T-helper 17 cell (primary cell): ENCODE data around the gene GID4. TPM values are rescaled to one million over a fixed set of nuclear protein-coding genes. Genes with fewer than 3 reads are reported as not detected.

Experiments used
- ATAC-seq: fragments of 150-1000 bp; cut with Tn5 transposase; 2 replicates; pipeline ENCODE4 v1.10.0; 2021; ENCODE audit warnings: mild to moderate bottlenecking, moderate library complexity
- DNase-seq, 3 donors: peaks; one replicate each; pipeline versions ENCODE4 v3.0.0 to v3.0.0-alpha.2; 2020 to 2021
- H3K9me3 ChIP-seq: one replicate; pipeline ENCODE4 v1.7.0; 2013; ENCODE audit warnings: low read length, mild to moderate bottlenecking; ENCODE audit not compliant: control insufficient read depth, poor library complexity, severe bottlenecking
- H3K27ac Mint-ChIP-seq: one replicate; pipeline ENCODE4 v1.8.0; 2022; ENCODE audit warnings: mild to moderate bottlenecking, moderate library complexity, mixed read lengths
- H3K27me3 Mint-ChIP-seq: one replicate; pipeline ENCODE4 v1.8.0; 2022; ENCODE audit warnings: mixed read lengths
- H3K36me3 Mint-ChIP-seq: one replicate; pipeline ENCODE4 v1.8.0; 2022; ENCODE audit warnings: low read depth, mixed read lengths
- H3K4me1 Mint-ChIP-seq: one replicate; pipeline ENCODE4 v1.8.0; 2022; ENCODE audit warnings: mild to moderate bottlenecking, mixed read lengths
- H3K4me3 Mint-ChIP-seq: one replicate; pipeline ENCODE4 v1.8.0; 2022; ENCODE audit warnings: mild to moderate bottlenecking, moderate library complexity, mixed read lengths
- total RNA-seq, 4 donors: library from RNA in 2 of 4; stranded (reverse) in 2 of 4; gene quantifications; one replicate each; pipeline ENCODE4 v1.2.3 and lab custom pipeline; 2022 to 2026

Gene GID4
- total RNA-seq, 2 donors from 2014 or later: 6.7 to 7.8 TPM

DNA sequence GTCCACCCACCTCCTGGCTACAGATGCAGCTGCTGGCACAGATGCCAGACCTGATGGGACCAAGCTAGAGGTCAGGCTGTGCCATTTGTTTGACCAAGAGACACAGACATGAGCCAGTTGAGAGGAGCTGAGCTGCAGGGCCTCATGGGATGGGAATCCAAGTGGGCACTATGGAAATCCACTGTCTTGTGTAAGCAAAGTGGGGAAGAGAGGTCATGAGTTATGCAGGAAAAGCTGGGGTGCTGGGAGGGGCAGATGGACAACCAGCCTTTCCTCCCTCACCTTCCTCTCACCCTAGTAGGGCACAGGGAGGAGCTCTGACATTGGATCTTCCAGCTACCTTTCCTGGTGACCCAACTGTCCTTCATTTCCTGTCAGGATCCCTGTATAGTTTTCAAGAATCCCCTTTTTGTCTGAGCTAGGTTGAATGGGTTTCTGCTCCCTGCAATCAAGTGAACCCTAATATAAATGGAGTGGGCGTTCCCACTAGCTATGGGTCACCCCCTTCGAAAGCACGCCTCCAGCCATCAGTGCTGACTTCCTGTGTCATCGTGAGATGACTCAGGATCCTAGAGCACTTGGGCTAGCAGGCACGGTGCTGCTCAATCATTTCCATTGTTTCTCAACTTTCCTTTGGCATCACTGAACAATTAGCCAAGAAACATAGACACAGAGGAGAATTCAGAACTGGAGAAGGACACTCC is 13.8 kb upstream of the GID4 start:
- no peaks in the 10 kb centered on the region for H3K36me3 Mint-ChIP-seq
- no peak for ATAC-seq
- no peak overlapping the region for H3K4me3 Mint-ChIP-seq
- peaks cover 3% of the 10 kb centered on the region for H3K4me1 Mint-ChIP-seq
- DNase-seq: no peak
- no peaks in the 10 kb centered on the region for H3K27me3 Mint-ChIP-seq
- H3K27ac Mint-ChIP-seq: no peak overlapping the region
- no peaks in the 10 kb centered on the region for H3K9me3 ChIP-seq

DNA sequence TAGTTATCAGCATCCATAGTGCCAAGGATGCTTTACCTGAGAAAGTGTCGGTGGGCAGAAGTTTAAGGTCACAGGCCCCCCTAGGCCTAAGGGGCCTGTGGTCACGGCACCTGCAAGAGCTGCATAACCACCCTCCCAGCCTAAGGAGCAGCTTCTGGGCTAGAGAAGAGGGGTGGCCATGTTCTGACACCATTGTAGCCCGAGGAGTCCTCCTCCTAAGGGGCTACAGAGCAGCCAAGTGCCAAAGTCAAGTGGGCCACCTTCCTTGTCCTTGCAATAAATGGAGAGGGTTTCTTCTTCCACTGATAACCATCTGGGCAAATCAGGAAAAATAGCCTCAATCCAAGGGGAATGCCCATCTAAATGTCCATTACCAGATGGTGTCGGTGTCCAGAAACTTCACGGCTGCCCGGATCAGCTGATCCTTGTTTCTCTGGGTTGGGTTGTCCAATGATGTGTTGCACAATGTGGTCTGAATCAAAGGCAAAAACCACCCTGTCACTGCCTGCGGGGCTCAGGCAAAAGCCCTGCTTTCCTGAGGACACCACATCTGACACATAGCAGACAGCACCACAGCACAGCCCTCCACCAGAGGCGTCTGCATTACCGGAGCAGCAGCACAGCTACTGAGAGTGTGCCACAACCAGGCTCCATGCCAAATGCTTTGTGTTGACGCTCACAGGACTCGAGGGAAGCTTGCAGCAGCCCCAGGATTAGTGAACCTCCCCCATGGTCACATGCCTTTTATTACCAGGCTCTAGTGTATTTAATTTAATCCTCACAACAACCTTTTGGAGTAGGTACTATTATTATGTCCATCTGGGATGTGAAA is 13.0 kb upstream of the GID4 start:
- ATAC-seq: peak; percentile 65
- H3K4me3 Mint-ChIP-seq: no peak overlapping the region
- no peaks in the 10 kb centered on the region for H3K27me3 Mint-ChIP-seq
- peaks cover 3% of the 10 kb centered on the region for H3K4me1 Mint-ChIP-seq
- no peak for DNase-seq
- no peaks in the 10 kb centered on the region for H3K9me3 ChIP-seq
- H3K36me3 Mint-ChIP-seq: no peaks in the 10 kb centered on the region
- H3K27ac Mint-ChIP-seq: no peak overlapping the region

DNA sequence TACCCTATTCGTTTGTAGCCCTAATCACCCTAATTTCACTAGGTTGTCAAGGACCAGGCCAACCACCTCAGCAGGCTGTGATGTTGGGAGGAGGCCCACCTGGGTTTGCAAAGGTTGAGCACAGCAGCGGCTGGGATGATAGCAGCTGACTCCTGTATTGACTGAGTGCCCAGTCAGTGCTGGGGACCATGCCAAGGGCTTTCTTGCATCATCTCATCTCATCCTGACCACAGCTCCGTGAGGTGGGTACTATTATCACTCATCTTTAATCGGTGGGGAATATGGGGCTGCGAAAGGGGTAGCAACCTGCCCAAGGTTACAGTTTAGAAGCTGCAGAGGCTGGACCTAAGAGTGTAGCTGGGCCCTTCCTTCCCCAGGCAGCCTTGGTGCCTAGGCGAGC is 11.9 kb upstream of the GID4 start:
- H3K36me3 Mint-ChIP-seq: no peaks in the 10 kb centered on the region
- H3K27me3 Mint-ChIP-seq: no peaks in the 10 kb centered on the region
- no peak overlapping the region for H3K27ac Mint-ChIP-seq
- no peak overlapping the region for H3K4me3 Mint-ChIP-seq
- peaks cover 6% of the 10 kb centered on the region for H3K4me1 Mint-ChIP-seq
- DNase-seq: no peak
- no peaks in the 10 kb centered on the region for H3K9me3 ChIP-seq
- no peak for ATAC-seq

DNA sequence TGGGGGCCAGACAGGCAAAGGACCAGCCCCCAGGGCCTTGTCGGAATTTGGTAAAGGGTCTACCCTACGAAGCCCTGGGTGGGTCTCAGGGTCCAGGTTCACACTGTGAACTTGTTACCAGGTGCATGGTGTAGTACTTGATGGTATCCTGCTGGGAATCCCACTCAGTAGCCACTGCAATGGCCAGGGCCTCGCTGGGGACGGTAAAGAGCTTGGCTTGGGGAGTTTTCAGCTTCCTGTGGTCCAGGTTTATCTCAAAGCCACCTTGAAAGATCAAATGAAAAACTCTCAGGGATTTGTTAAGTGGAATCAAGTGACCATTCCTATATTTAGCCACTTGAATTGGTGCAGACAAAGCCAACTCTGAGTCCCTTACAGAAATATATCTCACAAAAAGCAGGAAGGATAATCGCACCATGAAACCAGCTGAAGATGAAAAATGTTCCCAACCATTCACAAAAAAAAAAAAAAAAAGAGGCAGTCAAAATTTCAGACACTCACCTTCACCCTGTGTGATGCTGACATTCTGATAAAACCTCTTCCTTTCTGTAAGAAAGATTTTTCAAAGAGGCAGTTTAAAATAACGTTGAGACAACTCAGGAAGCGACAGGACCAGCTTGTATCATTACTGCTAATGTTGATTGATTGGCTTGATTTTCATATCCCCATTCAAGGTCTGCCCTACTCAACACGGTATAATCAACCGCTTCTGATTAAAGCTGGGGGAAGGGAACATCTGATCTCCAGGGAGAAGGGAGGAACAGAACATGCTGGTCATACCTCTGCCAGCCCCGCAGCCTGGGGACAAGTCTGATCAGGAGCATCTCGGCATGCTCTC is 10.9 kb upstream of the GID4 start:
- DNase-seq (no peak), ATAC-seq (no peak)
- Mint-ChIP-seq H3K4me1 (peaks cover 6% of the 10 kb centered on the region), H3K27me3 (no peaks in the 10 kb centered on the region), H3K27ac (no peak overlapping the region), H3K36me3 (no peaks in the 10 kb centered on the region), H3K4me3 (no peak overlapping the region)
- H3K9me3 ChIP-seq: no peaks in the 10 kb centered on the region

DNA sequence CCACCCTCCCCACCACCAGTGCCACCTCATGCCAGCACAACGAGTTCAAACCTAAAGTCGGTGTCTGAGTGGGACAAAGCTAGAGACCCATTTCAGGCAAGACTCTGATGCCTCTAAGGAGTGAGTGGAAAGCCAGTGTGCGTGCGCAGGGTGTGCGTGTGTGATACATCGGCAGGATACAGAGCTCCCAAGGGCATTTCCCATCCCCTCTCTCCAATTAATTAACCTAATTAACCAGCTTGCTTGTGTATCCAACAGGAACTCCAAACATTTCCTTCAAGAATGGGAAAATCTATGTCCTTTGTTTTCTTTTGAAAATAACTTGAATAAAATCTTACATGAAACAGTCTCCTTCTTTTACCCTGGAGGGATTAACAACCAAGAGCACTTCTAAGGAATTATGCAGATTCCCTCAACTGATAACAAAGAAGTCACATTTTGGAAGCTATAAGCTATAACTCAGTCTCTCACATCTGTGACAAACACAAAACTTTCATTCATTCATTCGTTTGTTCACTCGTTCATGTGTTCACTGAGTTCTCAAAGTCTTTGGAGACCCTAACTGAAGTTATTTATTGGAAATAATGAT is 10.2 kb upstream of the GID4 start:
- Mint-ChIP-seq H3K27me3 (no peaks in the 10 kb centered on the region), H3K4me3 (no peak overlapping the region), H3K4me1 (peaks cover 9% of the 10 kb centered on the region), H3K27ac (no peak overlapping the region), H3K36me3 (no peaks in the 10 kb centered on the region)
- H3K9me3 ChIP-seq: no peaks in the 10 kb centered on the region
- ATAC-seq: no peak
- DNase-seq: no peak

DNA sequence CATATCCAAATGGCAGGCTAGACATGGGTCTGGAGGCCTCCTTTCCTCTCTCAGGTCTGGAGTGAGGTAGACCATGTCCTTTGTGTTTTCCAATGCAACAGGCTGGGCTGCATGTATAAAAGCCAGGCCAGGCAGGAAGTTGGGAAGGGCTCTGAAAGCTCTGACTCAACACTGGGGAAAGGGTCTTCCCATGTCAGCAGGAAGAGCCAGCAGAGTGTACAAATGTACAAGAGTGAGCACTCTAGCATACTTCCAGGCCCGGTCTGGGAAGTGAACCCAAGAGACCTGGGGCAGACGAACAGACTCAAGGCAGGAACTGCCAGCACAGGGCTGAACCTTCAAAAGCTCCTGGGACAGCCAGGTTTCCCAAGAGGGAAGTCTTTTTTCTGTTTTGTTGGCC is 7.3 kb upstream of the GID4 start:
- Mint-ChIP-seq H3K27me3 (no peaks in the 10 kb centered on the region), H3K4me3 (no peak overlapping the region), H3K27ac (no peak overlapping the region), H3K4me1 (peaks cover 6% of the 10 kb centered on the region), H3K36me3 (no peaks in the 10 kb centered on the region)
- H3K9me3 ChIP-seq: no peaks in the 10 kb centered on the region
- no peak for ATAC-seq
- DNase-seq: no peak

DNA sequence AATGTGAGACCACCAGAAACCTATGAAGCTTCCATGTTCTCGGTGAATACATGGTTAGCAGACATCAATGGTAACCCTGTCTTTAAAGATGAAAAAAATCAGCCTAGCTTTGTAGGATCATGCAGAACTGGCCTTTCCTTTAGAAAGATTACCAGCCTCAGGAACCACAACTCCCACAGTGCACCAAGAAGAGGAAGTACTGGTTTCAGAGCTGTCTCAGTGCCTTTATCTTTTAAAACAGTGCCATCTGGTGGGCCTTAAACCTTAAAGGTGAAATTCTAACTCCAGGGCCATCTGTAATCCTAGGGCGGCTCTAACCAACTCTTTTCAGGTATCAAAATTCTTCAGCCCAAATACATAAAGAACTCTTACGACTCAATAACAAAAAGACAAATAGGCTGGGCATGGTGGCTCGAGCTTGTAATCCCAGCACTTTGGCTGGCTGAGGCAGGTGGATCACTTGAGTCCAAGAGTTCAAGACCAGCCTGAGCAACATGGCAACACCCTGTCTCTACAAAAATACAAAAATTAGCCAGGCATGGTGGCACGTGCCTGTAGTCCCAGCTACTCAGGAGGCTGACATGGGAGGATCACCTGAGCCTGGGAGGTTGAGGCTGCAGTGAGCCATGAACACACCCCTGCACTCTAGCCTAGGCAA is 5.6 kb upstream of the GID4 start:
- DNase-seq (peak in 1 of 3 donors; percentile 27), ATAC-seq (peak; percentile 96)
- H3K4me3 Mint-ChIP-seq: no peak overlapping the region
- H3K4me1 Mint-ChIP-seq: peaks cover 20% of the 10 kb centered on the region
- H3K27ac Mint-ChIP-seq: peak overlapping the region; percentile 72
- H3K27me3 Mint-ChIP-seq: no peaks in the 10 kb centered on the region
- H3K9me3 ChIP-seq: no peaks in the 10 kb centered on the region
- H3K36me3 Mint-ChIP-seq: no peaks in the 10 kb centered on the region

DNA sequence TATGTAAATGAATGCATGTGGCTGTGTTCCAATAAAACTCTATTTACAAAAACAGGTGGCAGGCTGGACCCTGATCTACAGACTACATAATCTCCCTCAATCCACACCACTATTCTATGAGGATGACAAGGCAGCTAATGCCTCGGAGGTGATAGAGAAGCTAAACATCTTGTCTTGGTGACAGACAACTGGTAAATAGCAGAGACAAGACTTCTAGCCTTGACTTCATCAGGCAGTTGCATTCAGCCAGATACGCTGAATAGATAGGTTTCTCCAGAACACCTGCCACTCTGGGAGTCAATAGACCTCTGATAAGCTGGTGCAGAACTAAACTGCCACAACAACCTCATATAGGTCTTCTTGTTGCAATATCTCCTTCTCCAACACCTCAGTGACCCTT is 3.5 kb upstream of the GID4 start:
- DNase-seq (no peak), ATAC-seq (no peak)
- H3K9me3 ChIP-seq: no peaks in the 10 kb centered on the region
- Mint-ChIP-seq H3K4me3 (no peak overlapping the region), H3K27ac (no peak overlapping the region), H3K4me1 (peaks cover 33% of the 10 kb centered on the region), H3K36me3 (peaks cover 3% of the 10 kb centered on the region), H3K27me3 (no peaks in the 10 kb centered on the region)

DNA sequence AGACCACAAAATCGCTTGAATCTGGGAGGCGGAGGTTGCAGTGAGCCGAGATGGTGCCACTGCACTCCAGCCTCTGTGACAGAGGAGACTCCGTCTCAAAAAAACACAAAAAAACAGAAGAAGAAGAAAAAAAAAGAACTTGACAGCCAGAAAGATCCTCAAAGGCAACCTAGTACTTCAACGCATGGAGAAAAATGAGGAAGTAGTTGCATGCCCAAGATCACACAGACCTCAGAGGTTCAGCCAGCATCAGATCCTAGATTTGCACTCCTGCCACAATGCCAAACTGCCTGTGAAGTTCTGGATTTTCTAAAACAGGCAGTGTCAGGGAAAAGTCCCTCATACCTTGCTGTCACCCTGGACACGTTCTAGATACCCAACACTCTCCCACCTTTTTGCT is 1.7 kb upstream of the GID4 start:
- DNase-seq (no peak), ATAC-seq (no peak)
- peak overlapping the region; percentile 89 for H3K27ac Mint-ChIP-seq
- peaks cover 3% of the 10 kb centered on the region for H3K36me3 Mint-ChIP-seq
- no peaks in the 10 kb centered on the region for H3K9me3 ChIP-seq
- no peaks in the 10 kb centered on the region for H3K27me3 Mint-ChIP-seq
- H3K4me3 Mint-ChIP-seq: peak overlapping the region; percentile 100
- H3K4me1 Mint-ChIP-seq: peaks cover 45% of the 10 kb centered on the region

DNA sequence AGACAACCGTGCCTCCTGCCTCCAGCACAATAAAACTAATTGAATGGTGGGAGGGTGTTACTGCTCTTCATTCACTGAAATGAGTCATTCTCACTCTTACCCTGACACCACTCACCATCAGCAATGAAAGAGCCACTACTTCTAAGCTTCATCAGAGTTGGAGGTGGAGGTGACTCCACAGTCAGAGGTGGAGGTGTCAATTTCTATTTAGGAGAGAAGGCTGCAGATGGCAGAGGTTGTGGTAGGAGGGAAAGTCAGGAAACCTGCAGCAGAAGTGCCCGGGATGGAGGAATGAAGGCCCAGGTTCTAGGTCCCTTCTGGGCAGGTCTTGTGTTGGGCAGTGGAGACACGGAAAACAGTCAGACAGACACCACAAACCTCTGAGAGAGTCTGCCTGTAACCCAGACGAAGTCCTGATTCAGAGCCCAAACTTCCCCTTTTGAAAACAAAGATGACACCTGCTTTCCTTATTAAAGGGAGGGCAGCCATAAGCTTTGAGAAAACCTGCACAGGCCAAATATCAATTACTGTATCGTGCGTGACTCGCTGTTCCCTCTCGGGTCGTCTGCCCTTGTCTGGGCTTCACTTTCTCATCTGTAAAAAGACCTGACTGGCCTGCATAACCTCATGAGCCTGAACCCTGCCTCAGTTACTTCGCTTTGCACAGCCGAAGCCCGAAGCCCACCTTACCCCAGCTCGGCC is 908 bp upstream of the GID4 start:
- no peaks in the 10 kb centered on the region for H3K9me3 ChIP-seq
- peaks cover 3% of the 10 kb centered on the region for H3K36me3 Mint-ChIP-seq
- H3K4me3 Mint-ChIP-seq: peak overlapping the region; percentile 100
- H3K4me1 Mint-ChIP-seq: peaks cover 48% of the 10 kb centered on the region
- peak overlapping the region; percentile 89 for H3K27ac Mint-ChIP-seq
- H3K27me3 Mint-ChIP-seq: no peaks in the 10 kb centered on the region
- ATAC-seq: no peak
- no peak for DNase-seq

DNA sequence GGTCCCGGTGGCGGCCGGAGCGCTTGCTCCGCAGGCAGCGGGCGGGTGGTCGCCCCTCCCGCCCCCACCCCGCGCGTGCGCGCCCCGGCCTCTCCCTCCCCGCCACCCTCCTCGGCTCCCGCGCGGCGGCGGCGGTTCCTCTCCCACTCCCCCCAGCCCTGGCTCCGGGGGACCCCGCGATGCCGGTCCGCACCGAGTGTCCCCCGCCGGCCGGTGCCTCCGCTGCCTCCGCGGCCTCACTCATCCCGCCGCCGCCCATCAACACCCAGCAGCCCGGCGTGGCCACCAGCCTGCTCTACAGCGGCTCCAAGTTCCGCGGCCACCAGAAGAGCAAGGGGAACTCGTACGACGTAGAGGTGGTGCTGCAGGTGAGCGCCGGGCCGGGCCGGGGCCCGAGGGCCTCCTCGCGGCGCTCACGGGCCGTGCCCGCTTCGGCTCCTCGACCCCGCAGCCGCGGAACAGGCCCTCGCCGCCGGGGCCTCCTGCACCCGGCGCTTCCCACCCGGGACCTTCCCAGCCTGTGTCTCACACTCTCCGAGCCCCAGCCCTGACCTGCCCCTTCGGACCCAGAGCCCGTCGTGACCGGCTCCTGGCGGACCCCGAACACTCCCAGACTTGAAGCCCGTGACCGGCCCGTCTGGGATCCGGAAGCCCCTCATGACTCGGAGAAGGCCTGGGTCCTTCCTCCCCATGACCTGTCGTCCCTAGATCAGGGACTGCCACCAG is 490 bp downstream of the GID4 start:
- DNase-seq (peak in 2 of 3 donors; percentile 42 to 66), ATAC-seq (peak; percentile 46)
- Mint-ChIP-seq H3K27ac (peak overlapping the region; percentile 89), H3K36me3 (peaks cover 3% of the 10 kb centered on the region), H3K4me3 (peak overlapping the region; percentile 100), H3K4me1 (peaks cover 44% of the 10 kb centered on the region), H3K27me3 (no peaks in the 10 kb centered on the region)
- no peaks in the 10 kb centered on the region for H3K9me3 ChIP-seq
